Iris pigment epithelial cell (primary cell): ENCODE data around the gene LPIN3.
"Not testable (repeated sequence)": the region's sequence is repeated elsewhere in the genome, so short reads cannot be mapped to it uniquely, and the experiment has no call there.

Experiments used
- DNase-seq: peaks from one replicate; pipeline ENCODE4 v3.0.0-alpha.2; 2011; ENCODE audit warnings: low read depth

LPIN3 gene, protein sequence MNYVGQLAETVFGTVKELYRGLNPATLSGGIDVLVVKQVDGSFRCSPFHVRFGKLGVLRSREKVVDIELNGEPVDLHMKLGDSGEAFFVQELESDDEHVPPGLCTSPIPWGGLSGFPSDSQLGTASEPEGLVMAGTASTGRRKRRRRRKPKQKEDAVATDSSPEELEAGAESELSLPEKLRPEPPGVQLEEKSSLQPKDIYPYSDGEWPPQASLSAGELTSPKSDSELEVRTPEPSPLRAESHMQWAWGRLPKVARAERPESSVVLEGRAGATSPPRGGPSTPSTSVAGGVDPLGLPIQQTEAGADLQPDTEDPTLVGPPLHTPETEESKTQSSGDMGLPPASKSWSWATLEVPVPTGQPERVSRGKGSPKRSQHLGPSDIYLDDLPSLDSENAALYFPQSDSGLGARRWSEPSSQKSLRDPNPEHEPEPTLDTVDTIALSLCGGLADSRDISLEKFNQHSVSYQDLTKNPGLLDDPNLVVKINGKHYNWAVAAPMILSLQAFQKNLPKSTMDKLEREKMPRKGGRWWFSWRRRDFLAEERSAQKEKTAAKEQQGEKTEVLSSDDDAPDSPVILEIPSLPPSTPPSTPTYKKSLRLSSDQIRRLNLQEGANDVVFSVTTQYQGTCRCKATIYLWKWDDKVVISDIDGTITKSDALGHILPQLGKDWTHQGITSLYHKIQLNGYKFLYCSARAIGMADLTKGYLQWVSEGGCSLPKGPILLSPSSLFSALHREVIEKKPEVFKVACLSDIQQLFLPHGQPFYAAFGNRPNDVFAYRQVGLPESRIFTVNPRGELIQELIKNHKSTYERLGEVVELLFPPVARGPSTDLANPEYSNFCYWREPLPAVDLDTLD

DNA sequence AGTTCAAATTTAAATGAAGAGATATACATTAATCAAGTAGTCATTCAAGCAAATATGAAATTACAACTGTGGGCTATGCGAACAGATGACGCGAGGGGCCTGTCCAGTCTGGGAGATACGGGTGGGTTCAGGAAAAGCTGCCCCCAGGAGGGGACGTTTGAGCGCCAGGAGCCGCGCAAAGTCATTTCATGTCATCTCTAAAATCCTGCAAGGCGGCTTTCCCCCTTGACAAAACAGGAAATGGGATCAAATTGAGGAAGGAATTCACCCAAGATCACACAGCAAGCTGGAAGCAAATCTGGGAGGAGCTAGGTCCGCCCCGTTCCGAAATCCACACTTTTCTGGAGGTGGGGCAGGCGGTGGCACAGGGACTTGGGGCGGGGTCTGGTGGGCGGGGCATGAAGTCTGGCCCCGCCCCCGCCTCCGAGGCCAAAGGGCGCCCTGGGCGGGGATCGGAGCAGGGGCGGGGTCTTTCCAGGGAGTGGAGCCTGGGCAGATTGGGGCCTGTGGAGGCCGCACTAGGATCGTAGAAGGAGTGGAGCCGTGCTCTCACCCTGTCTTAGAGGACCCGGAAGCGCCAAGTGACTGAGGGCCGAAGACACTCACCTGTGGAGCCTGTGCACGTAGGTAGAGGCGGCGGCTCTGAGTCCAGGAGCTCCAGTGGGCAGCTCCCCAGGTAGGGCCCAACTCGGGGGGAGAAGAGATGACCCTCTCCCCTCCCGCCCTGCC is at the start of gene LPIN3:
LPIN3 (plus strand) TSS at position 495 of the 729 bp plus-strand sequence. CDS start 4,983 bp downstream, outside the sequence.
- peak; percentile 74 for DNase-seq

DNA sequence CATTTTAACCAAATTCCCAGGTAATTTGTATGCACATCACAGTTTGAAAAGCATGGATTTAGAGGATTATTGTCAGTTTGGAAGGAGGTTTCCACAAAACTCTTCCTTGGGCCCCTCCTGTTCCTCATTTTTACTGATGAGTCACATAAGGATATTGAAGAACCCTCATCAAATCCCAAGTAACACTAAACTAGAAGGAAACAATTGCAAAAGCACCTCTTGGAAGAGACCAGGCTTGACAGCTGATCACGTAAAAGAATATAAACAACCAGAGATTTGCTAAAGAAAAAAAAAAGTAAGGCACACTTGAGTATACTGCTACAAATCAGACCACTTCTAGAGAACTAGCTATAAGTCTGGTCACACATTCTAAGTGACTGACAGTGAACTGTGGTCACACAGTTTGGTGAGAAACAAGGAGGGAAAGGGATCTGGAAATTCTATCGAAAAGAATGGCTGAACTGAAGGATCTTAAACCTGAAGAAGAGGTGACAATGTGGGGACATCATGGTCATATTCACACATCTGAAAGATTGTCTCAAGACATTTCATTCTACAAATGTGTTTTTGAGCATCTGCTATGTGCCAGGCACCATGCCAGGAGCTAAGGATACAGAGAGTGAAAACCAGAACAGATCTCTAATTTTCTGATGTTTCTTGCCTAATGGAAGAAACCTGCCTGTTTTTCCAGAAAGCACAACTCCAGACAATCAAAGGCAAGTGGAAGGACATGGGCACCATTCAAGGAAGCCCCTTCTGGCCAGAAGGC is 47.2 kb upstream of the LPIN3 start:
- DNase-seq = peak; percentile 68

DNA sequence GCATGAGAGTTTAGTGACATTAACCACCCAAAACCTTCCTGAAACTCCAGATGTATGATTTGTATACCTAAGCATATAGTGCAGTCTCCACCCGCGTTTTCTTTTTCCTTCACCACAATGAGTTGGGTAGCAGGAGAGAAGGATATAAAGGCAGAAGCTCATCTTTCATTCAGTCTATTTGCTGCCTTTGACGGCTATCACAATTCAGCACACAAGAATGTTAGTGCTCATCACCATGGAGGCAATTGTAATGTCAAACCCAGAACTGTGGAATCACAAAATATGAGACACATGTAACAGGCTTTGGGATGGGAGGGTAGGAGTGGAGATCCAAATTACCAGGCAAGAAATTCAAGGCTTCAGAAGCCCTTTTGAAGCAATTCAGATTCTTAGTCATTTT is 40.7 kb upstream of the LPIN3 start:
- DNase-seq = peak; percentile 53

DNA sequence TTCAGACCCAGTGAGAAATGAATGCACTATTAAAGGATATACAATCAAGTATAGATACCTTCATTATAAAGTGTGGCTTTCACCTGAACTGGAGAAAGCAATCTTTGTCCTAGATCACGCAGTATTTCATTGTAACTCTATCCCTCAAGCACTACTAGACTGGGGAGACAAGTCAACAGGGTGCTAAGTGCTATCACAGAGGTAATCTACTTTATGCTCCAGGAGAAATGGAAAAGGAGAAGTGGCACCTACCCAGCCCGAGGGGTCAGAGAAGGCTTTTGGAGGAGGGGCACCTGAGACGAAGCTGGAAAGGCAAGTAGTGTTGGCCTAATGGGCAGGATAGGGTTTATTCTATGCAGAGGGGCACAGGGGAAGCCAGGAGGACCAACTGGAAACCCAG is 40.2 kb upstream of the LPIN3 start:
- no peak for DNase-seq

DNA sequence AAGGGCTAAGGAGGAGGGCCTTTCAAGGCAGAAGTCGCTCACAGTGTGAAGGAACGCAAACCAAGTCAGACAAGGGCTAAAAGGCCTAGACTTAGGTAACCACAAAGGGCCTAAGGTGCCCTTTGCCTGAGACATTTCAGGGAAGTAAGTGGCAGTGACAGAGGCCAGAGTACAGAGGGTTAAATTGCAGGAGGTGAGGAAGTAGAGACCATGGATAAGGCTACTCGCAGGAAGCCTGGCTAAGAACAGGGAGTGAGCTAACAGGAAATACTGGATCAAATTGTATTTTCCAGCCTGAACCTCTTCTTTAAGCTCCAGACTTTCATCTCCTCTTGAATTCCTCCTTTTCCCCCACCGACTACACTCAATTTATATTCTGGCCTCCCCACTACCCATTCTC is 39.7 kb upstream of the LPIN3 start:
- DNase-seq = no peak

DNA sequence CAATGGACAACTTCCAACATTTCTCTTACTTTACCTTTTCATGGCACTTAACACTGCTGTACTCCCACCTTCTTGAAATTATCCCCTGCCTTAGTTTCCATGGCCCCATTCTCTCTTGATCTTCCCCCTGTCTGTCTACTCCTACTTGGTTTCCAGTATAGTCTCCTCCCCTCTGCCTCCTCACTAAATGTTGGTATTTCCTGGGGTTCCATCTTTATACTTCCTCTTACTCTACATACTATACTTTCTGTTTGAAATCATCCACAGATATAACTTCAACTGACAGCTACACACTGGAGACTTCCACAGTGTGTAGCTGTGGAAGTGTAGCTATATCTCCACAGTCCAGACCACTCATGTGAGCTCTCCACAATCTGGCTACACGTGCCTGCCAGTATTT is 36.6 kb upstream of the LPIN3 start:
- DNase-seq = no peak

DNA sequence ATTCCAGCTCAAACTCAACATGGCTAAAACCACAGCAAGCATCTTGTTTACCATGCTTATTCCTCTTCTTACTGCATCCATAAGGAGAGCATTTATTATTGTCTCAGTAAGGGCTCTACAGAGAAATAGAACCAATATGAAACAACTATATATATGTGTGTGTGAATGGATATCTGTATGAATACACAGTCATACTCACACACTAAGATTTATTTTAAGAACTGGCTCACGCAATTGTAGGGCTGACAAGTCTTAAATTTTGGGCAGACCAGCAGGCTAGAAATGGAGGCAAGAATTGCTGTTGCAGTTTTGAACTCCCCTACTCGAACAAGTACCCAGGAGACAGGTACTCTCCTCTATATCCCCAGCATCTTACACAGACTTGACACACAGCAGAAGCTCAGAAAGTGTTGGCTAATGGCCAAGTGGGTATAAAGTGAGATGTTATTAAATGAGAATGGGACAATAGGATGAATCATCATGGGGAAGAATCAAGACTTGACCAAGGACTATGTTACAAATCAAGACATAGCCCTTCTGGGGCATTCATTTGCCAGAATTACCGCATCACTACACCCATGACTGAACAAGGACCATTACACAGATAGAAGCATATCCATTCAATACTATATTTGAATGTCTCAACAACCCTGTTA is 36.1 kb upstream of the LPIN3 start:
- DNase-seq = no peak

DNA sequence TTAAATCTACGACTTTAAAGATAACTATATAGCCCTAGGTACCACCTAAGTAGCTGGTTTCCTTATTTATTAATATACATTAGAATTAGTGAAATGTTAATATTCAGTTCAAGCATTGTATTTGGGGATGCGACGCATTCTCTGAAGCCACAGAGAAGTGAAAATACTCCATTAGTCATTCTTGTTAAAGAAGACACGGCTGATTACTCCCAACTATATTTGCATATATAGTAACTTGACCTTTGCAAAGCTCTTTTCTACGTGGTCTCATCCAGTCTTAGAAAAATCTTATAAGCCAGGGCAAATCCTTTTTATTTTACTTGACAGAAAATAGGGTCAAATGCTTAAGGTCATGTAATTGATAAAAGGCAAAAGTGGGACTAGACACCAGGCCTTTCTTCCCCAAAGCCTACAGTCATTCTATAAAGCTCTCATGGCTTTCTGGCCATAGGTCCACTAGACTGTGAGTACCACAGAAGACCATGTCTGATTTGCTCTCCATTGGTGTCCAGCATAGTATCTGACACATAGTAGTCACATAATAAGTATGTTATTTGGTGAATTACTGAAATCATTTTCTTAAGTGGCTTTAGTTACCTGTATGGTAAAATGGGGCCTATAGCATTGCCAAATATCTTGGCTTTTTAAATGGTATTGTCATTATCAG is 34.4 kb upstream of the LPIN3 start:
- DNase-seq = no peak

DNA sequence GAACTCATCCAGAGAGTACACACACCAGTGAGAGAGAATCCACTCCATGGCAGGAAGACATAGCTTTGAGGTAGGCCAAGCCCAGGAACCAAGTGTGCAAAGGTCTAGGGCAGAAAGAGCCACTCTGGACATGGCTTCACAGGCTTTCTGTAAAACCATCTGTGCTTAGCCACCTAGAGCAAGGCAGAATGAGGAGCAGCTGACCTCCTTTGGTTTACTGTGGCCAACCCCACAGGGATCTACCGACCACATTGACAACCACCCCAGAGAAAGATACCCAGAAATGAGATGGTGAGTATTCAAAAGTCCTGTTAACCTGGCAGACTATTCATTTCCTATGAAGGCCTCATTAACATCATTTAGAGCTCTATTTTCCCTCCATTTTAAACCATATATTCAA is 33.6 kb upstream of the LPIN3 start:
- DNase-seq = no peak

DNA sequence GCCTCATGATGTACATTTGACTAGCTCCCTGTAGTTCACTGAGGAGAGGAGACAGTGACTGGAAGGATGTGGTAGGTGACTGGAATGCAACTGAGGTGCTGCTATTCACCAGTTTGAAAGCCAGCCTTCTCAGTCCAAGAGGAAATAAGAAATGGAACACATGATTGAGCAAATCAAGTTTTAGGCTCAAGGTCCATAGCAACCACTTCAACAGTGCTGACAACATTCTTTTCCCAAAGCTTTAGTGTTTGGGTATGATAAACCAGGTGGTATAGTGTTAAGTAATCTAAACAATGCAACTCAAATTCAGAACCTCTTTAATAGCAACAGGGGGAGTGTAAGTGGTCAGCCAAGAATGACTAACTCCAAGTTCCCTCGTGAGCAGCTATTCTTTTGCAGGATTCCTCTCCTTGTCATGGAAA is 32.3 kb upstream of the LPIN3 start:
- peak; percentile 92 for DNase-seq

DNA sequence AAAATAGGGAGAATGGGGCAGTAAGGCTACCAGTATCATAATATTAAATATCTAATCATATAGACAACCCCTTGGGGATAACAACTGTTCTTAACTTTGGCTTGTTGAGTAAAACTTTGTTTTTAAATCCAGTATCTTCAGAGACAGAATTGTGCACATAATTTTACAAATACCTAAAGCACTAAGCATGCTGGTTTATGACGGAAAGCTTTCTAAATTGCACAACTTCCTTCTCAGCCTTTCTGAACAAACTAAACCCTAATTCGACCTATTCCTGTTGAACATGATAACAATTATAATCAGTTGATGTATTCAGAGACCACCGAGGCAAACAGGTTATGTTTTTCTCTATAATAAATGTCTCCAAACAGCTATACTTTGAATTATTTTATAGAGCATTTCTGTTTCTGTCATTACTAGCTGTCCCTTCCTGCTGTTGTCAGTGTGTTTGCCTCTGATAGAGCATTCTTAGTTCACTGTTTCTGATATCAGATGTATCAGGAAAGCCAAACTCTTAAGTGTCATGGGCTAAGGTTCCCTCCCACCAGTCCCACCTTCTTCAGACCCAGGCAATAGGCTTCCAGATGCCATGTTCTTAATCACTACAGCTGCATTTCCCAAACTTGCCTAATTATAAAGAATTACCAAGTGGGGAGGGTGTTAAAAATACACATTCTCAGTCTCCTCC is 31.8 kb upstream of the LPIN3 start:
- peak; percentile 87 for DNase-seq

DNA sequence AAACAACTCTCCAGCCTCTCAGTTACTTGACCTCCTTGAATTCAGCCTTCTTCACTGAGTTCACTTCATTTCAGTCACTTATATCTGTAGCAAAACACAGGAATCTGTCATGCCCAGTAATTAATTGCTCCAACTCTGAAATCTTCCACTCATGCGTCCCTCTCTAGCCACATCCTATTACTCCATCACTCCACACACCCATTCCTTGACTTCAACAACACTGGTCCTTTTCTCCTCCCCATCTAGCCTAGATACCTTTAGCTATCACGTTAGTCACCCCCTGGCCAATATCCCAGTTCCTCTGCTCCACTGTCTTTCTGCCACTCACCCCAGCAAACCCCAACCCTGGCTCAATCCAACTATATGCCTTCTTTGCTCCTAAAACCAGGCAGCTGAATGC is 30.8 kb upstream of the LPIN3 start:
- peak; percentile 85 for DNase-seq

DNA sequence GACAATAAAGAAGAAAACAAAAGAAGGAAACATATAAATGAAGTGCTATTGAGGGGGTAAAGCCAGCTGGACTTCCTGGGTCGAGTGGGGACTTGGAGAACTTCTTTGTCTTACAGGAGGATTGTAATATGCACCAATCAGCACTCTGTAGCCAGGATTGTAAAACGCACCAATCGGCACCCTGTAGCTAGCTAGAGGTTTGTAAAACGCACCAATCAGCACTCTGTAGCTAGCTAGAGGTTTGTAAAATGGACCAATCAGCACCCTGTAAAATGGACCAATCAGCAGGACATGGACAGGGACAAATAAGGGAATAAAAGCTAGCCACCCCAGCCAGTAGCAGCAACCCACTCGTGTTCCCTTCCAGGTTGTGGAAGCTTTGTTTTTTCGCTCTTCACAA is 28.6 kb upstream of the LPIN3 start:
- not testable (repeated sequence) for DNase-seq

DNA sequence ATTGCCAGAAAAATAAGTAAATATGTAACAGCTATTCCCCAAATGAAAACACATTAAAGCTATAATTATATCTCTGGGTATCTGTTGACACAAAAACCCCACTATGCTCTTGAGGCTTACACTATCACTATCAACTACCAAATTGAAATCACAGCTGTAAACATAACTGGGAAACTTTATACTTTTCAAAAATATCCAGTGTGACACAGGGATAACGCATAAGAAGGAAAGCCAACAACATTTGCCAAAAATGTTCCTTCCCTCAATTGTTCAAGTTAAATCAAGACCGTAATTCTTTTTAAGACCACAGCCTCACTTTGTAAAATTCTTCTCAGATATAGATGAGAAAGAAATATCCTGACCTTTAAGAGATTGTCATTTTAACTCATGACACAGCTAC is 26.2 kb upstream of the LPIN3 start:
- DNase-seq = no peak

DNA sequence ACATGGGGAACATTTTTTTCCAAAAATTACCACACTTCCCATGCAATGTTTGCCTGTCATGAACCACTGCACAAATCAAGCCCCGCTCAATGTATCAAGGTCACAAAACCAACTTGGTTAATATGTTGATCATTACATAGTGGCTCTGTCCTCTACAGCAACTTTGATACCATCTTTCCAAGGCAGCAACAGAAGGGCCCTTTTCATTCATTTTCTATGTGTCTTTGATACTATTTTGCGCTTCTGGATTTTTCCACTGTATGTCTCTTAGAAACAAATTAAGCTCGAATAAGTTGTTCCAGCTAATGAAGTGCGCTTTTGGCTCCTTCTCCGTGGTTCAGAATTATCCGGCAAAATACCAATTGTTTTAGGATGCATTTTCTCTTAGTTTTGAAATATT is 24.6 kb upstream of the LPIN3 start:
- no peak for DNase-seq

DNA sequence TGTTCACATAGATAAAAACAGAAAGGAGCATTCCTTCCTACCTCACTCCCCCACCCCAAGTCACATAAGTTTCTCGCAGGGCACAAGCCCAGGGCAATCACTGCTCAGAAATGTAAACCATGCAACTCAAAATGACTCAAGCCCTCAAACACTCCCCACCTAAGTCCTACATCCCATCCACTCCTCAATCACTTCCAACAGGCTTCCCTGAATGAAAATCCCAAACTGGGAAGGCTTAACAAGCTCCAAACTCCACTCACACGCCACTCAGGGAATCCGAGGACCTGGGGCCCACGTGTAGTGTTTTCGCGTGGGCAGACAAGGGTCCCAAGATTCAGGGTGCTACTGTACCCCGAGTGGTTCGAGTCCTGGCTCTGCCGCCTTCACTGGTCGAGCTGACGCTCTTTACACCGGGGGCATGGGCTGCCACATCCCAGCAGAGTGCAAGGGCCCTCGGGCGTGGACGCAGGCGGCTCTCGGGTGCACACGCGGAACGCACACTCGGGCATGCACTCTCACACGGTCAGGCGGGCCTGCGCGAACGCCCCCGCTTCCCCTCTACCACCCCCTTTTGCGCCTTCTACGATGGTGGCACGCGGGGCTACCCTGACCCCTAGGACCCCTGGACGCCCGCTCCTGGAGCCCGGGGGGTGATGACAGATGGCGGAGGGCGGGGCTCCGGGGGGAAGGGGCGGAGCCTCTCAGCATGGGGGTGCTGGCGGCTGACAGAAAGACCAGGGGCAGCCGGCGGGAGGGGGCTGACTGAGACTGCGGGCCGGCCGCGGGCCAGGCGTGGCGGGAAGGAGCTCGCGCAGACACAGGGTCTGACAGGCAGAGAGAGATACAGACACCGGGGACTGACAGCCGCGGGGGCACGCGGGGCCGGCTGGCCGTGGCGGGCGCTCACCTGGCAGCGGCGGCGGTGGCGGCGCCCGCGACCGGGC is 23.7 kb upstream of the LPIN3 start:
- DNase-seq = peak; percentile 92

DNA sequence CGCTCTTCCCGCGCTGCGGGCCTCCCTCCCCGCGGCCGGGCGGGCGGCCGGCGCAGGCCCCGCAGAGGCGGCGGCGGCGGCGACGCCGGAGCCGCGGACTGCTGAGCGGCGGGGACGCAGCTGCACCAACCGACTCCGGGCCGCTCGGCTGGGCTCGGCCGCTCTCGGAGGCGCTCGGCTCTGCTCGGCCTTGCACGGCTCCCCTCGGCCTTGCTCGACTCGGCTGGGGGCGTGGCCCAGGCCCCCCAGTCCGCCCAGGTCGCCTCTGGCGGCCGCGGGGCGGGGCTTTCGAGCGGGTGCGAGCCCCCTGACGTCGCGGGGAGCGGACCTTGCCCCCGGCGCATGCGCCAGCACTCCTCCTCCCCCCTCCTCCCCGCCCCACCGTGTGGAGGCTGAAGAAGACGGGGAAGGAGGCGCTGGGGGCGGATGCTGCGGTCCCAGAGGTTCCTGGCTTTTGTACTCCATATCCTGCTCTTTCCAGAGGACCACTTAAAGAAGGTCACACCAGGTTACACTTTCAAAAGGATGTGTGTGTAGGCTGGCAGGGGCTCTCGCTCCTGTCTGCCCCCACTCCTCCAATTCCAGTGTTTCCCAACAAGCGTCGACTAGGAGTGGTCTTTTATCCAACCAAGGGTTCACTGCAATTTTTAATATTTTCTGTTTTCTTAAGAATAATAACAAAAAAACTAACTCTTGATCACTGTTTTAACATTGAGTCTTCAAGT is 22.9 kb upstream of the LPIN3 start, which contains the start of gene ZHX3:
ZHX3 (minus strand) TSS at position 186 of the 725 bp plus-strand sequence. CDS start 112,815 bp downstream, outside the sequence.
- peak; percentile 96 for DNase-seq

DNA sequence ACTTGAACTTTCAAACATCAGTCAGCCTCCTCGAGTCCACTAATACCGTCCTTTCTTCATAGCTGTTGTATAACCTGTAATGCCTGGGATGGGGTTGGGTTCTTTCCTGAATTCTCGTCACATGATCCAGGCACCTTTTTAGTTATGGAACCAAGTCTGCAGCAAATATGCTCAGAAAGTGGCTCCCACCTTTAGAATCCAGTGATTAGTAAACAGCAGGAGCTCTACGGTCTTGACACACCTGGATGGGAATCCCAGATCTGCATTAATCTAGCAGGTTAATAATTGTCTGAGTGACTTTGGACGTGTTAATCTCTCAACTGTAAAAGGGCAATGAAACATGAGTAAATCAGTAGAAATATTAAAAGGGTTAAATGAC is 22.4 kb upstream of the LPIN3 start:
- no peak for DNase-seq
